Rectal smooth muscle tissue (tissue), 1 donor: ENCODE measurements around the gene CCDC195.

Experiments
- H3K27ac ChIP-seq: one replicate; pipeline ENCODE4 v1.7.0; 2013; ENCODE audit warnings: low read depth, low read length, inconsistent platforms
- H3K27me3 ChIP-seq: one replicate; pipeline ENCODE4 v1.7.0; 2013; ENCODE audit warnings: low read length; ENCODE audit not compliant: control insufficient read depth, insufficient read depth
- H3K36me3 ChIP-seq: one replicate; pipeline ENCODE4 v1.7.0; 2013; ENCODE audit warnings: low read length; ENCODE audit not compliant: control insufficient read depth, insufficient read depth
- H3K4me1 ChIP-seq: one replicate; pipeline ENCODE4 v1.7.0; 2013; ENCODE audit warnings: low read length; ENCODE audit not compliant: control insufficient read depth, insufficient read depth
- H3K4me3 ChIP-seq: one replicate; pipeline ENCODE4 v1.7.0; 2013; ENCODE audit warnings: low read length
- H3K9ac ChIP-seq: one replicate; pipeline ENCODE4 v1.7.0; 2013; ENCODE audit warnings: low read length

Gene CCDC195

DNA sequence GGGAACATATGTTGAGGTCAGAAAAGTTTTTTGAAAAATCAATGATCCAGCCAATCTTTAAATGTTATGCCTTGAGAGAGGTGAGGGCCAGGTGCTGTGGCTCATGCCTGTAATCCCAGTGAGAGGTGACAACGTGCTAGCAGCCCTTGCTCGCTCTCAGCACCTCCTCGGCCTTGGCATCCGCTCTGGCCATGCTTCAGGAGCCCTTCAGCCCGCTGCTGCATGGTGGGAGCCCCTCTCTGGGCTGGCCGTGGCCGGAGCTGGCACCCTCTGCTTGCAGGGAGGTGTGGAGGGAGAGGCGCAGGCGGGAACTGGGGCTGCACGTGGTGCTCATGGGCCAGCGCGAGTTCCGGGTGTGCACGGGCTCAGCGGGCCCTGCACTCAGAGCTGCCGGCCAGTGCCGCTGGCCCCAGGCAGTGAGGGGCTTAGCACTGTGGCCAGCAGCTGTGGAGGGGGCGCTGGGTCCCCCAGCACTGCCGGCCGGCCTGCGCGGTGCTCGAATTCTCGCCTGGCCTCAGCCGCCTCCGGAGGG, 61.1 kb downstream of the CCDC195 start:
- H3K27me3 ChIP-seq = no peaks in the 10 kb centered on the region
- no peak overlapping the region for H3K9ac ChIP-seq
- no peak overlapping the region for H3K27ac ChIP-seq
- no peak overlapping the region for H3K4me3 ChIP-seq
- H3K36me3 ChIP-seq = no peaks in the 10 kb centered on the region
- H3K4me1 ChIP-seq = no peaks in the 10 kb centered on the region
